ENCODE data around the gene TMPRSS13. TPM values are rescaled to one million over a fixed set of nuclear protein-coding genes. Genes with fewer than 3 reads are reported as not detected.

Gene TMPRSS13
- total and polyA plus RNA-seq, 5 donors, result 0.07 to 0.11 TPM; not detected in 3

DNA sequence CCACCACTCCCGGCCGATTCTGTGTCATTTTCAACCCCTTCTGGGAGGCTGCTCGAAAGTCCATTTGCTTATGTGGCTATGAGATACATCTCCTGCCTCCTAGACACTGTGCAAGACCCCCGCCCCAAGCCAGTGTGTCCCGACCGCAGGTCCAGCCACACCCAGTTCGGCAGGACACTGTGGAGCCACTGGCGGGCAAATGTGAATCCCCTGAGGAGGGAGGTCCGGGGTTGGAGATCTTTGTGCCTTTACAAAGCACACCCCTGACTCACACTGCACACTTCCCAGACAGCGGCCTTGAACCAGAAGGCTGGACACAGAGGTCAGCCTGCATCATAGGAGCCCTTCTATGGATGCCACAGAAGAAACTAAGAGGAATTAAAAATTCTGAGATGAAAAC is 70.1 kb downstream of the TMPRSS13 start:
- ATAC-seq (no peak), DNase-seq (no peak)
- intact Hi-C loops (cut with DNase I), result no loop called here
- no peak overlapping the region for H3K4me3 ChIP-seq (ENCODE audit: low read length)
- 84% methylated on average over 10 of the region's 10 CpGs for WGBS
- peaks cover 15% of the 10 kb centered on the region for H3K4me1 ChIP-seq (ENCODE audit: control insufficient read depth, insufficient read depth, low read length)
- no peaks in the 10 kb centered on the region for H3K27me3 ChIP-seq (ENCODE audit: control insufficient read depth, insufficient read depth)
- no peak overlapping the region for H3K27ac ChIP-seq (ENCODE audit: low read length)
- H3K9me3 ChIP-seq (ENCODE audit: control insufficient read depth, low read length), result no peaks in the 10 kb centered on the region

GRCh38 chr11:117857734-117858414 is 71.3 kb downstream of the TMPRSS13 start:
- intact Hi-C loops (cut with DNase I), result no loop called here
- WGBS, result 43% methylated on average over 11 of the region's 11 CpGs
- no peak overlapping the region for H3K27ac ChIP-seq (ENCODE audit: low read length)

DNA sequence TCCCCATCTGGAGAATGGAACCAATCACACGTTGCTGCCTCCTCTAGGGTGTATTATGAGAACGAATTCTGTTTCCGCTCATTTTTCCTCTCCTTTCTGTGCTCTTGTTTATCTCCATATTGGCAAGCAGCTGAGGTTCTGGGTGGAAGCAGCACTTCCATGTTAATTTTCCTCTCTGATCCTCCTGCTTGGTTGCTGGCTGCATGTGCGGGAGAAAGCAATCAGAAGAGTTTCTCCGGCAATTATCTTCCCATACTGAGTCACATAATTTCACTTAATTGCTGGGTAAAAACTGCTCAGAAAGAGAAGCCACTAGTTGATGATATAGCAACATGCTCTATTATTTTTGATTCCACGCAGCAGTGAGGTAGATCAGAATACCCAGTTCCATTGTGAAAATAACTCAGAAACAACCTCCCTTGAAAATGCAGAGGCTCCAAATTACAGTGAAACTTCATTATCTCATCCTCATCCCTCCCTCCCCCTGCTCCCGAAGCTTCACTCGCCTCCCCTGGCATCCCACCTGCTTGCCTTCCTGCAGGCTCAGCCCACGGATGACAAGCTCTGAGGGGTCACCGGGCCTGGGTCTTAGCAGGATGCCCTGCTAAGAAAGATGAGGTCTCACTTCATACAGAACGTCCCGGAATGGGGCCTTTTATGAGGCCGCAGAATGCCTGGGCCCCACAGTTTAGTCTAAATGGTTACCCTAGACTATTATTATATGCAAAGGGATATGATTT is 73.1 kb downstream of the TMPRSS13 start:
- no peak overlapping the region for H3K27ac ChIP-seq (ENCODE audit: low read length)
- H3K4me1 ChIP-seq (ENCODE audit: control insufficient read depth, insufficient read depth, low read length), result peaks cover 10% of the 10 kb centered on the region
- 62% methylated on average over 13 of the region's 13 CpGs for WGBS
- intact Hi-C loops (cut with DNase I), result no loop called here
- no peaks in the 10 kb centered on the region for H3K9me3 ChIP-seq (ENCODE audit: control insufficient read depth, low read length)
- no peaks in the 10 kb centered on the region for H3K27me3 ChIP-seq (ENCODE audit: control insufficient read depth, insufficient read depth)
- DNase-seq (no peak), ATAC-seq (peak in 1 of 2 donors; percentile 20)
- H3K4me3 ChIP-seq (ENCODE audit: low read length), result no peak overlapping the region

More at GRCh38 chr11:117857734-117858414, 71.3 kb downstream of the TMPRSS13 start:
- Histone ChIP-seq H3K4me3 (ENCODE audit: low read length) (no peak overlapping the region), H3K27me3 (ENCODE audit: control insufficient read depth, insufficient read depth) (no peaks in the 10 kb centered on the region), H3K4me1 (ENCODE audit: control insufficient read depth, insufficient read depth, low read length) (peaks cover 15% of the 10 kb centered on the region), H3K9me3 (ENCODE audit: control insufficient read depth, low read length) (no peaks in the 10 kb centered on the region)
- DNase-seq (peak in 1 of 3 donors; percentile 73), ATAC-seq (no peak)

DNA sequence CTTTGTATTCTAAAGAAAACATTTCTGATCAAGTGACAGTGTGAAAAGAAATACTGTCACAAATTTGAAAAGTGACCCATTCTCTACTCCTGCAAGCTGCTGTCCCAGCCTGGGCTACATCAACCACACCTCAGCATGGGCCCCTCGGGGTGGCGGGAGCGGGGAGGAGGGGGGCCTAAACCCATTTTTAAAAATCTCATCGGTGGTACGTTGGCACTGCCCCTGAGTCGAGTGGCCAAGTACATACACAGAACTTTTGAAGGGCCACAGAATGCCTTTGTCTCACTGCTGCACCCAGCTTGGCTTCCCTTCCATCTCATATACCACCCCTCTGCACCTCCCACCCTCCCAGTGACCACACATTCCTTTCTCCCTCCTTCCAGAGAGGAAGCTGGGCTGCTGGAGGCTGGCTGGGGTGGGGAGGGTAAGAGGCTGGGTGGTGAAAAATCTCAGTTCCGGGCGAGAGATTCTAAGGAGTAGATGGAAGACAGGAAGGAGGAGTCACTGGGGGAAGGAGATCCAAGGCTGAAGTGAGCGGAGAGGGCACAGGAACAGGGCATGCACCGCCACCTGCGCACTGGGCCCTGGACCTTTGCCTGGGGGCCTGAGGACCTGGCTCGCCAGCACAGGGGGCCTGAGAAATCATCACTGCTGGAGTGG is 73.9 kb downstream of the TMPRSS13 start:
- peak in 1 of 3 donors; percentile 49 for DNase-seq
- ATAC-seq, result peak; percentile 13
- WGBS, result 60% methylated on average over 12 of the region's 12 CpGs

DNA sequence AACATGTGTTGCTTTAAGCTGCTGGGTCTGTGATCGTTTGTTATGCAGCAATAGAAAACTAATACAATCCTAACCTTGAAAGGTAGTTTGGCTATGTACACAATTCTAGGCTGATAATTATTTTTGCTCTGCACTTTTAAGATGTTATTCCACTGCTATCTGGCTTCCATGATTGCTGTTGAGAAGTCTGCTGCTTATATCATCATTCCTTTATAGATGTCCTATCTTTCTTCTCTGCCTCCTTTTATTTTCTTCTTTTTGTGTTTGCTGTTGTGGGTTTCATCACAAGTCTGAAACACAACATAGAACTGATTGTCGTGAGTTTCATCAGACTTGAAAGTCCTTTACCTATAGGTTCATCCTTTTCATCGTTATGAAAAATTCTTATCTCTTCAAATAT is 76.9 kb downstream of the TMPRSS13 start:
- Histone ChIP-seq H3K9me3 (ENCODE audit: control insufficient read depth, low read length) (no peaks in the 10 kb centered on the region), H3K27me3 (ENCODE audit: control insufficient read depth, insufficient read depth) (no peaks in the 10 kb centered on the region), H3K27ac (ENCODE audit: low read length) (no peak overlapping the region), H3K4me1 (ENCODE audit: control insufficient read depth, insufficient read depth, low read length) (peaks cover 6% of the 10 kb centered on the region), H3K4me3 (ENCODE audit: low read length) (no peak overlapping the region)
- intact Hi-C loops (cut with DNase I), result no loop called here
- DNase-seq (no peak), ATAC-seq (no peak)
- 72% methylated on average over 3 of the region's 3 CpGs for WGBS

More for the DNA sequence above, 73.9 kb downstream of the TMPRSS13 start:
- H3K27ac ChIP-seq (ENCODE audit: low read length), result no peak overlapping the region
- intact Hi-C loops (cut with DNase I), result no loop called here
- no peak overlapping the region for H3K4me3 ChIP-seq (ENCODE audit: low read length)
- peaks cover 6% of the 10 kb centered on the region for H3K4me1 ChIP-seq (ENCODE audit: control insufficient read depth, insufficient read depth, low read length)
- H3K27me3 ChIP-seq (ENCODE audit: control insufficient read depth, insufficient read depth), result no peaks in the 10 kb centered on the region
- H3K9me3 ChIP-seq (ENCODE audit: control insufficient read depth, low read length), result no peaks in the 10 kb centered on the region

- H3K4me1 ChIP-seq (ENCODE audit: control insufficient read depth, insufficient read depth, low read length), result peaks cover 6% of the 10 kb centered on the region
- no peaks in the 10 kb centered on the region for H3K9me3 ChIP-seq (ENCODE audit: control insufficient read depth, low read length)
- ATAC-seq (no peak), DNase-seq (peak in 1 of 3 donors; percentile 63)
- H3K27me3 ChIP-seq (ENCODE audit: control insufficient read depth, insufficient read depth), result no peaks in the 10 kb centered on the region
- H3K4me3 ChIP-seq (ENCODE audit: low read length), result no peak overlapping the region
- no peak overlapping the region for H3K27ac ChIP-seq (ENCODE audit: low read length)
- intact Hi-C loops (cut with DNase I), result no loop called here
- 25% methylated on average over 3 of the region's 3 CpGs for WGBS
Measured at GRCh38 chr11:117851852-117852251, 77.3 kb downstream of the TMPRSS13 start.

DNA sequence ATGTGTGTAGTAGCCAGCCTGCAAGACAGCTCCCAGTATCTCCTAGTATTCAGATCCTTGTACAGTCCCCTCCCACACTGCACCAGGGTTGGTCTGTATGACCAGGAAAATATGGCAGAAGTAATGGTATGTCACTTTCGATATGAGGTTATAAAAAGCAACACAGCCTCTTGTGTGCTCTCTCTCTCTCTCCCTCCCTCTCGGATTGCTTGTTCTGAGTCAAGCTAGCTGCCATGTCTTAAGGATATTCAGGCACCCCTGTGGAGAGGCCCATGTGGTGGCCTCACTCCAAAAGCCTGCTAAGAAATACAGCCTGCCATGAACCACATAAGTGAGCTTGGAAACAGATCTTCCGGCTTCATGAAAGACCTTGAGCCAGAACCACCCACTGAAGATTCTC is 78.1 kb downstream of the TMPRSS13 start:
- peaks cover 6% of the 10 kb centered on the region for H3K4me1 ChIP-seq (ENCODE audit: control insufficient read depth, insufficient read depth, low read length)
- no peak overlapping the region for H3K4me3 ChIP-seq (ENCODE audit: low read length)
- H3K27me3 ChIP-seq (ENCODE audit: control insufficient read depth, insufficient read depth), result no peaks in the 10 kb centered on the region
- 36% methylated on average over 3 of the region's 3 CpGs for WGBS
- no peaks in the 10 kb centered on the region for H3K9me3 ChIP-seq (ENCODE audit: control insufficient read depth, low read length)
- intact Hi-C loops (cut with DNase I), result no loop called here
- DNase-seq, result no peak
- peak in 1 of 2 donors; percentile 29 for ATAC-seq
- H3K27ac ChIP-seq (ENCODE audit: low read length), result no peak overlapping the region

Other genes with a start within 250 kb of the TMPRSS13 start
- 1 to 10 TPM in 2 of 4 donors, under 1 TPM in 2; 0.45 to 1.4 (median 1.1) TPM for gene DSCAML1, start 132.2 kb downstream of the TMPRSS13 start, total RNA-seq
- 0.70 TPM for gene DSCAML1, start 132.2 kb downstream of the TMPRSS13 start, polyA plus RNA-seq
- gene FXYD2, start 104.7 kb downstream of the TMPRSS13 start, total RNA-seq, result 1 to 10 TPM; 1.1 to 4.0 (median 1.9) TPM
- gene FXYD2, start 104.7 kb downstream of the TMPRSS13 start, polyA plus RNA-seq, result 2.1 TPM
- gene FXYD6, start 52.7 kb downstream of the TMPRSS13 start, total RNA-seq, result 10 to 100 TPM; 36.1 to 47.8 (median 40.9) TPM
- gene FXYD6, start 52.7 kb downstream of the TMPRSS13 start, polyA plus RNA-seq, result 54.1 TPM
- 10 to 100 TPM in 3 of 4 donors, 1 to 10 TPM in 1; 8.3 to 18.5 (median 11.6) TPM for gene IL10RA, start 57.0 kb upstream of the TMPRSS13 start, total RNA-seq
- gene IL10RA, start 57.0 kb upstream of the TMPRSS13 start, polyA plus RNA-seq, result 3.1 TPM
- not detected for gene TMPRSS4, start 147.7 kb upstream of the TMPRSS13 start, total RNA-seq
- not detected for gene TMPRSS4, start 147.7 kb upstream of the TMPRSS13 start, polyA plus RNA-seq
- not detected for gene SMIM35, start 157.6 kb upstream of the TMPRSS13 start, total RNA-seq
- gene SMIM35, start 157.6 kb upstream of the TMPRSS13 start, polyA plus RNA-seq, result not detected
- 1 to 10 TPM; 2.6 to 7.3 (median 6.0) TPM for gene SCN4B, start 223.4 kb upstream of the TMPRSS13 start, total RNA-seq
- gene SCN4B, start 223.4 kb upstream of the TMPRSS13 start, polyA plus RNA-seq, result 9.0 TPM
- gene SCN2B, start 247.2 kb upstream of the TMPRSS13 start, total RNA-seq, result 10 to 100 TPM in 1 of 4 donors, 1 to 10 TPM in 3; 2.1 to 11.7 (median 5.5) TPM
- gene SCN2B, start 247.2 kb upstream of the TMPRSS13 start, polyA plus RNA-seq, result 4.1 TPM

All from right cardiac atrium (tissue), 5 donors.